ENCODE data around the gene SPPL2B.

- TF ChIP-seq ADNP (tag; IDR thresholded peaks at IDR 0.05) (no peak), ZNF384 (IDR thresholded peaks at IDR 0.05; ENCODE audit: low read depth, low read length) (no peak), GATAD2B (IDR thresholded peaks at IDR 0.05; ENCODE audit: borderline replicate concordance) (no peak), TAF15 (IDR thresholded peaks at IDR 0.05; ENCODE audit: low read depth, low read length) (no peak), EGR1 (conservative IDR thresholded peaks at IDR 0.05) (no peak), POLR2A (conservative IDR thresholded peaks at IDR 0.05) (no peak)
- TF ChIP-seq, protein P1, sequence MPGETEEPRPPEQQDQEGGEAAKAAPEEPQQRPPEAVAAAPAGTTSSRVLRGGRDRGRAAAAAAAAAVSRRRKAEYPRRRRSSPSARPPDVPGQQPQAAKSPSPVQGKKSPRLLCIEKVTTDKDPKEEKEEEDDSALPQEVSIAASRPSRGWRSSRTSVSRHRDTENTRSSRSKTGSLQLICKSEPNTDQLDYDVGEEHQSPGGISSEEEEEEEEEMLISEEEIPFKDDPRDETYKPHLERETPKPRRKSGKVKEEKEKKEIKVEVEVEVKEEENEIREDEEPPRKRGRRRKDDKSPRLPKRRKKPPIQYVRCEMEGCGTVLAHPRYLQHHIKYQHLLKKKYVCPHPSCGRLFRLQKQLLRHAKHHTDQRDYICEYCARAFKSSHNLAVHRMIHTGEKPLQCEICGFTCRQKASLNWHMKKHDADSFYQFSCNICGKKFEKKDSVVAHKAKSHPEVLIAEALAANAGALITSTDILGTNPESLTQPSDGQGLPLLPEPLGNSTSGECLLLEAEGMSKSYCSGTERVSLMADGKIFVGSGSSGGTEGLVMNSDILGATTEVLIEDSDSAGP (CRISPR knock-in tag; IDR thresholded peaks at IDR 0.05): no peak
Measured at GRCh38 chr19:2306281-2306806, 22.1 kb upstream of the SPPL2B start.

All from K562 (cell line).